ENCODE results near the gene THSD4.

Gene THSD4

GRCh38 chr15:71198846-71199245 is 83.6 kb downstream of the THSD4 start:
- in situ Hi-C loops (cut with HindIII; ENCODE audit: low sequenced_read_pairs) = no loop called here
- DNase-seq (ENCODE audit: low read depth, low spot score) = no peak
- no peak overlapping the region for H3K4me3 ChIP-seq (ENCODE audit: low read depth, low read length)
- TF ChIP-seq CTCF (IDR thresholded peaks at IDR 0.05; ENCODE audit: low read depth, low read length) = no peak

- TF ChIP-seq CTCF (IDR thresholded peaks at IDR 0.05; ENCODE audit: low read depth, low read length) = no peak
- in situ Hi-C loops (cut with HindIII; ENCODE audit: low sequenced_read_pairs) = no loop called here
- H3K4me3 ChIP-seq (ENCODE audit: low read depth, low read length) = no peak overlapping the region
- no peak for DNase-seq (ENCODE audit: low read depth, low spot score)
These were observed 84.4 kb downstream of the THSD4 start for GRCh38 chr15:71199384-71200351.

GRCh38 chr15:71201477-71201876 is 86.2 kb downstream of the THSD4 start:
- H3K4me3 ChIP-seq (ENCODE audit: low read depth, low read length) = no peak overlapping the region
- no peak for DNase-seq (ENCODE audit: low read depth, low spot score)
- TF ChIP-seq CTCF (IDR thresholded peaks at IDR 0.05; ENCODE audit: low read depth, low read length) = no peak
- in situ Hi-C loops (cut with HindIII; ENCODE audit: low sequenced_read_pairs) = no loop called here

GRCh38 chr15:71202712-71203111 is 87.4 kb downstream of the THSD4 start:
- H3K4me3 ChIP-seq (ENCODE audit: low read depth, low read length) = no peak overlapping the region
- in situ Hi-C loops (cut with HindIII; ENCODE audit: low sequenced_read_pairs) = no loop called here
- TF ChIP-seq CTCF (IDR thresholded peaks at IDR 0.05; ENCODE audit: low read depth, low read length) = no peak
- DNase-seq (ENCODE audit: low read depth, low spot score) = no peak

GRCh38 chr15:71203586-71204474 is 88.6 kb downstream of the THSD4 start:
- no peak for DNase-seq (ENCODE audit: low read depth, low spot score)
- no peak for TF ChIP-seq CTCF (IDR thresholded peaks at IDR 0.05; ENCODE audit: low read depth, low read length)
- in situ Hi-C loops (cut with HindIII; ENCODE audit: low sequenced_read_pairs) = no loop called here
- H3K4me3 ChIP-seq (ENCODE audit: low read depth, low read length) = no peak overlapping the region

- H3K4me3 ChIP-seq (ENCODE audit: low read depth, low read length) = no peak overlapping the region
- in situ Hi-C loops (cut with HindIII; ENCODE audit: low sequenced_read_pairs) = no loop called here
- TF ChIP-seq CTCF (IDR thresholded peaks at IDR 0.05; ENCODE audit: low read depth, low read length) = no peak
- DNase-seq (ENCODE audit: low read depth, low spot score) = no peak
These were observed 91.9 kb downstream of the THSD4 start for GRCh38 chr15:71207141-71207540.
